ENCODE measurements around the gene SMLR1. TPM values are rescaled to one million over a fixed set of nuclear protein-coding genes. Genes with fewer than 3 reads are reported as not detected.

The SMLR1 gene
- total and polyA plus RNA-seq, 2 experiments from 2014 or later: not detected

- Mint-ChIP-seq H3K4me1 (peaks cover 22% of the 10 kb centered on the region), H3K27ac (no peak overlapping the region), H3K9me3 (no peaks in the 10 kb centered on the region), H3K4me3 (no peak overlapping the region), H3K27me3 (ENCODE audit: insufficient read depth, low read depth, poor library complexity) (peaks cover 2% of the 10 kb centered on the region), H3K36me3 (ENCODE audit: low read depth) (peaks cover 12% of the 10 kb centered on the region; the same call in 2 of the 3 replicates)
- Histone ChIP-seq H3K4me2 (no peak overlapping the region), H3F3A (replicated peaks; ENCODE audit: low read depth) (no peaks in the 10 kb centered on the region), H3K27ac (ENCODE audit: low read depth) (no peak overlapping the region), H3K4me3 (no peak overlapping the region), H3K9me2 (ENCODE audit: insufficient read depth) (no peaks in the 10 kb centered on the region), H3K27me3 (ENCODE audit: insufficient read depth) (no peaks in the 10 kb centered on the region), H3K36me3 (ENCODE audit: insufficient read depth) (peaks cover 3% of the 10 kb centered on the region; the same call in 1 of the 2 replicates), H3K4me1 (ENCODE audit: insufficient read depth) (peaks cover 6% of the 10 kb centered on the region; the same call in 1 of the 2 replicates), H2AFZ (no peak overlapping the region), H4K20me1 (replicated peaks; ENCODE audit: insufficient read depth) (no peaks in the 10 kb centered on the region), H3K79me2 (replicated peaks; ENCODE audit: insufficient read depth) (no peaks in the 10 kb centered on the region)
- no peak for ATAC-seq
- TF ChIP-seq REST (IDR thresholded peaks at IDR 0.05; ENCODE audit: unreplicated experiment): no peak
- TF ChIP-seq JUNB (IDR thresholded peaks at IDR 0.05; ENCODE audit: unreplicated experiment): no peak
- no peak for TF ChIP-seq STAT1 (IDR thresholded peaks at IDR 0.05; ENCODE audit: unreplicated experiment)
- no peak for TF ChIP-seq ZNF331 (CRISPR knock-in tag; IDR thresholded peaks at IDR 0.05; ENCODE audit: low read depth)
- DNase-seq (ENCODE audit: low spot score): no peak
These were observed 37.1 kb downstream of the SMLR1 start for GRCh38 chr6:130864344-130864743.

- Histone ChIP-seq H3F3A (replicated peaks; ENCODE audit: low read depth) (no peaks in the 10 kb centered on the region), H4K20me1 (replicated peaks; ENCODE audit: insufficient read depth) (no peaks in the 10 kb centered on the region), H2AFZ (no peak overlapping the region), H3K4me3 (no peak overlapping the region), H3K27ac (ENCODE audit: low read depth) (no peak overlapping the region), H3K4me2 (no peak overlapping the region), H3K9me2 (ENCODE audit: insufficient read depth) (no peaks in the 10 kb centered on the region), H3K4me1 (ENCODE audit: insufficient read depth) (peaks cover 6% of the 10 kb centered on the region; the same call in 1 of the 2 replicates), H3K36me3 (ENCODE audit: insufficient read depth) (peaks cover 3% of the 10 kb centered on the region; the same call in 1 of the 2 replicates), H3K79me2 (replicated peaks; ENCODE audit: insufficient read depth) (no peaks in the 10 kb centered on the region), H3K27me3 (ENCODE audit: insufficient read depth) (no peaks in the 10 kb centered on the region)
- Mint-ChIP-seq H3K9me3 (no peaks in the 10 kb centered on the region), H3K4me1 (peaks cover 25% of the 10 kb centered on the region), H3K36me3 (ENCODE audit: low read depth) (peaks cover 19% of the 10 kb centered on the region), H3K27ac (no peak overlapping the region), H3K4me3 (no peak overlapping the region), H3K27me3 (ENCODE audit: insufficient read depth, low read depth, poor library complexity) (peaks cover 4% of the 10 kb centered on the region)
- ATAC-seq: no peak
- DNase-seq (ENCODE audit: low spot score): no peak
- TF ChIP-seq CTCF (conservative IDR thresholded peaks at IDR 0.05; ENCODE audit: low read depth in 2 of 2): no peak
These were observed 38.6 kb downstream of the SMLR1 start for GRCh38 chr6:130865793-130866192.
